CD4-positive, alpha-beta T cell treated with Interleukin-4 for 1 hour (primary cell): ENCODE data around the gene SMU1.

ENCODE experiments used
- DNase-seq, 2 donors: peaks; one replicate each; pipeline ENCODE4 v3.0.0-alpha.2; 2020 to 2022

The SMU1 gene

GRCh38 chr9:33076046-33077004 lies at the start of gene SMU1:
TSS of gene SMU1 (minus strand) at chr9:33076674. CDS start at chr9:33076608, 66 bp downstream.
- peak; percentile 98 for DNase-seq

DNA sequence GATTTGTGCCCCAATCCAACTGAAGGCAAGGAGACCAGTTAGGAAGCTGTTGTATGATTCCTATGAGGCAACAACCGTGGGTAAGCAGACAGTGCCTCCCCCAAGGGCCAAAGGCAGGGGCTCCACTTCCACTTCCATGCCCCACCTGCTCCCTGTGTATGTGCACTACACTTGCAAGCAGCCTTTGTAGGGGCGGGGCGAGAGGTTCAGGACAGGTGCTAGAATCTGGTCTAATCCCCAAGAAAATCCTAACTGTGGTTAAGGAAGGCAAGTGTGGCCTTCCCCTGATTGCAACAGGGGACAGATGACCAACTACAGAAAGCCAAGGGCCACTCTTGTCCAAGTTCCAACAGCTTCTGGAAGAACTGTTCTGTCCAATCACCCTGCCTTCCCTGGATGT lies 49.0 kb upstream of the SMU1 start:
- no peak for DNase-seq

DNA sequence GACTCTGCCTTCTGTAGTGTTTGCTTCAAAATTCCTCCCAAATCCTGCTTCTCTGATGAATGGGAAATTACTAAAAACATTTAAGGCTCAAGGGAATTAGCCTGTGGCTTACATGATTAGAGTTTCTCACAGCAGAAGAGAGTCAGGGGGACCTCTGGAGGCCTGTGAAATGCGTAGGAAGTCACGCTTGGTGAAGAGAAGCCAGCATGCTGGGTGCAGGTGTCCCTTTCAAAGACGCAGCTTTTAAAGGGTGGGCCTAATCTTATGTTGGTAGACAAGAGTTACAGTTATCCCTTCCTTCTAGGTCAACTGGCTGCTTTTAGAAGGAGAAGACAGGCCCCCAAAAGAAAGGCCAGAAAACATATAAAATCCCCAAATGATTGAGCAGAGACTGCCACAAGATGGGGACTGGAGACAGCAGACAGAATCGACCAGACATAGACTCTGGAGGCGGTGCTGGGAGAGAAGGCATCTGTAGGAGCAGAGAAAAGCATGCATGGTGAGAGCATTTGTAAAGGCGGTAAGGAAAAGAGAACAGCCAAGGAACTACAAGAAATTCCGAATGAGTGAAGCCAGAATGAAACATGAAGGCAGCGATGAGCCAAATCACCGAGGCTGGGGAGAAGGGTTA lies 48.4 kb upstream of the SMU1 start:
- DNase-seq, result peak in 1 of 2 donors; percentile 63

GRCh38 chr9:33124046-33124445 lies 47.6 kb upstream of the SMU1 start:
- no peak for DNase-seq

- no peak for DNase-seq
Measured at GRCh38 chr9:33123407-33124031, 47.0 kb upstream of the SMU1 start.

DNA sequence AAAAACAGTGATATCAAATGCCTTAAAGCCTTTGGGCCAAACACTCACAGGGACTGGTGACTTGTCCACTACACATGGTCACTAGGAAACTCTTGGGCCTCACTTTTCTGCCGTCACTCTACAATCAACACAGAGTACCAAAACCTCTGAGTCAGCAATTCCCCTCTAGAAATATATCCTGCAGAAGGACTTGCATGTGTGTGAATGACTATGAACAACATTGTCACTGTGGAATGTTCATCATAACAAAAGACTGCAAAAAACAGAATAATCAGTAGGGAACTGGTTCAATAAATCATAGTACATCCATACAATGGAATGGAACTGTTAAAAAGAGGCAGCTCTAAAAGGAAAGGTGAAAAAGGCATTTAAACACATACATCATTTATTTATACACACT lies 44.1 kb upstream of the SMU1 start:
- no peak for DNase-seq

DNA sequence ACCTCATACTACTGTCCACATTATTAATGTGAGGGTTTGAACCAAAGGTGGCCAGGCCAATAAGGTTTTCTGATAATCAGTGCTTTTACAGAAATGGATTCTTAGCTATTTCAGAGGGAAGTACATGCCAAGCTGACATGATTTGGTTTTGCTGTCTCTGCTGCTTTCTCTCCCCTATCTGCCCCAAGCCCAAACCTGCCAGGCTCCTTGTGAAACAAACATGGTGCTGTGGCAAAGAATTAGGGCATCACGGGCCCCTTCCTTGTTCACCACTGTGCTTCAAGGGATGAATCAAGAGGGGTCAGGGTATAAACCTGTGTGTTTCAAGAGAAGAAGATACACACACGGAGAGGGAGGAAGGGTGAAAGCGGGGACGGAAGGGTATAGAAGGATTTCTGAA lies 41.3 kb upstream of the SMU1 start:
- no peak for DNase-seq

DNA sequence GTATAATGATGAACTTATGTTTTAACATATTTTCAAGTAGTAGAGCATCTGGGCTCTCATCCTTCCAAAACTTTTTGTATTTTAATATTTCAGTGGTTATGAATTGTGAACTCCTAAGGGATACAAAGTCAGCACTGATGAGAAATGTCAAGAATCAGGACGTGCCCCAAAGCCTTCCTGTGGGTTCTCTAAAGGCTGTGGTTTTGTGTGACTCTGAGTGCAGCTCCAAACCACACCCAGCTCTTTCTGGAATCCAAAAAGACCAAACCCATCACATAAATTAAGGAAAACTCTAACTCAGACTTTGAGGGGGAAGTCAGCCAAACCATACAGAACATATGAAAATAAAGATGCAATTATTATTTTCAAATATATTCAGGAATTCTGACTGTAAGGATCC lies 40.8 kb upstream of the SMU1 start:
- DNase-seq, result no peak

DNA sequence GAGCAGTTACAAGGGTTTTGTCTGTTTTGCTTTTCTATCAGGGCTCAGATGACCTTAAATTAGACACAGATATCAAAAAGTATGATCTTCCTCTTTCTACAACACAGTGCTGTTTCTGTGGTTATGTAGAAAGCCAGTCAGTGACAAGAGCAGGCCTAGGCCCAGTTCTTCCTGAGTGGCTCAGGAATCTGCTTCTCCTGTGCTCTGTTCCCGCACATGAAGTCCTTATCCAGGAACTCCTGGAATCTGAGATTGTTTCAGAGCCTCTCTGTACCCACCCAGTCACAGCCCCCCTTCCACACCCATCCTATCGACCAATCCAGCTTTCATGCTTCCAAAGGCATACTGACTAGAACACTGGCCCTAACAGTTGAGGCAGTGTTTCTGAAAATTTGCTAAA lies 40.4 kb upstream of the SMU1 start:
- no peak for DNase-seq

- DNase-seq, result no peak
Measured at GRCh38 chr9:33114746-33115145, 38.3 kb upstream of the SMU1 start.

- DNase-seq, result no peak
Measured at GRCh38 chr9:33113799-33114547, 37.5 kb upstream of the SMU1 start.

DNA sequence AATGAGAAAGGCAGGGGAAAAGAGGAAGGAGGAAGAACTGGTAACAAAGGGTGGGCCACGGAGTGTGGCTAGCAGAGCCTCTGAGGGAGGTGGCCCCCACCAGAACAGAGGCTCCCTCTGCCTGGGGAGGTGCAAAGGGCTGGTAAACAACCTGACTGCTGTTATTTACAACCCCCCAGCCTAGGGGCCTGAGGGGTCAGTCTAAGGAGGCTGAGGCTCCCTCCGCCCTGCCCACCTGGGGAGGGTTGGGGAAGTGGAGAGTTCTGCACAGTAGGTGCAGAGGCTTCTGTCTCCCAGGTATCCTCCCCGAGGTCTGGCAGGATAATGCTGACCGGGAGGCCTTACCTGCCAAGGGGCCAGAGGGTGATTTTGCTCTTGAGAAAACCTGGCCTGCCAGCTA lies 35.6 kb upstream of the SMU1 start:
- no peak for DNase-seq

DNA sequence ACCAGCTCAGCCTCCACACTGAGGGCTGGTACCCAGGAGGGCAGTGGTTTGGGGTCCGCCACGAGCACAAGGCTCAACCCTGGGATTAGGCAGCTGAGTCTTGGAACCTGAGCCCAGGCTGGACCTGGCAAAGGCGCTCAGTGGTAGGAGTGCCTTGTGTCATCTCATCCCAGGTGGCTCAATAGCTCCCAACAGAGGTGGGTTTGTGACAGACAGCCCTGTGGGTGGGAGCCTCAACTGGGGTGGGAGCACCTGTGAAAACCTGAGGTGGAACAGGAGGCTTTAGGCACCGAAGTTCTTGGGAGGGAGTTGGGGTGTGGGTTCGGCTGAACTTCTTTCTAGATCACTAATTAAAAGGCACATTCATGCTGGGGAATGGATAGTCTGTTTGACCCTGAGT lies 35.2 kb upstream of the SMU1 start:
- no peak for DNase-seq

DNA sequence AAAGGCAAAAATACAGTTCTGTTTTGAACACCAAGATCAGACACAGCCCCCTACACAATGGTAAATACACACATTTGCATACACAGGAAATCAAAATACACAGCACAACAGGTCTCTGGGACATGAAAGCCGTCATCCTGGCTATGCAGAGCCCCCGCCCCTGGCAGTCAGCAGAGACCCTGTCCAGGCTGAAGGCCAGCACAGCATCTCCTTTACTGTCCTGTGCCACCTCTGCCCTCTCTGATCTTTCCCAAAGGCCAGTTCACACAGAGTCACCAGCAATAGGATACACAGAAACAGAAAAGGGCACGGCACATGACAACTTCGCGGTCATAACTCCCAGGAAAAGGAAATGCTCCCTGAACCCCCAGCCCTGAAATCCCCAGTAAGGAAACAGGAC lies 34.2 kb upstream of the SMU1 start:
- no peak for DNase-seq

DNA sequence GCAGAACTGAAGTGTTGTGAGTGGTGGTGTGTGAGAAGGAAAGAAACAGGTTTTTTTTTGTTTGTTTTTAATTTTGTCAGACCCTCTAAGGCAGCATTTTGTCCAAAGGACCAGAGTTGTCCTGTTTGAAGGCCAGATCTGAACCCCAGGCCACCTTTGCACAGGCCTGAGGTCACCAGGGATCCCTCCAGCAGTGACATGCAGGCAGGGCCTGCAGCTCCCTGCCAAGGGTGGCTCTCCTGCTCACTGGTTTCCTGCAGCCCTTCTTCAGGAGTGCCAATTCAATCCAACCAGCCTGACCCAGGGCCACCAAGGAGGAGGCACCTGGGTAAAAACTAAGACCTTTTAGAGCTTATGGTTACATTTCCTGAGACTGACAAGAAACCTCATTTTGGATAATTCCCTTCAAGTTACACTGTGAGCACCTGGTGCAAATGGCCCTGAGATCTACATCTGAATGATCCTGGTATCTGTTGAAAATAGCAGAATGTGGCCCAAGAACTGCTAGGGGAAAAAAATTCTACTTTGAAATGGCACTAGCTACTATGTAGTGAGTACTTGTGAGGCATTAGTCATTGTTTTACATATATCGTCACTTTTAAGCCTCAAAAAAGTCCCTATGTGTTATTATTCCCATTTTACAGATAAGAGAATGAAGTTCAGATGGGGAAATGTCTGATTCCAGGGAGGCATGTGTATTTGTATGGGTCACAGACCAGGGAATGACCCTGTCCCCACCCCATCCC lies 33.5 kb upstream of the SMU1 start:
- DNase-seq, result no peak

DNA sequence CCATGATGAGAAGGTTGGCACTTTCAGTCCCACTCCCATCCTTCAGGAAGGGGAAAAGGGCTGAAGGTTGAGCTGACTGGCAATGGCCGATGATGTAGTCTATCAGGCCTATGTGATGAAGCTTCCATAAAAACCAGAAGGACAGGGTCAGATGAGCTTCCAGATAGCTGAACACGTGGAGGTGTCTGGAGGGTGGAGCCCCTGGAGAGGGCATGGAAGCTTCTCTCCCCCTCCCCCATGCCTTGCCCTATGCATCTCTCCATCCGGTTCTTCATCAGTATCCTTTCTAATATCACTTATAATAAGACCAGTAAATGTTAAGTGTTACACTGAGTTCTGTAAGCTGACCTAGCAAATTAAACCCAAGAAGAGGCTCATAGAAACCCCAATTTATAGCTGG lies 32.6 kb upstream of the SMU1 start:
- no peak for DNase-seq

DNA sequence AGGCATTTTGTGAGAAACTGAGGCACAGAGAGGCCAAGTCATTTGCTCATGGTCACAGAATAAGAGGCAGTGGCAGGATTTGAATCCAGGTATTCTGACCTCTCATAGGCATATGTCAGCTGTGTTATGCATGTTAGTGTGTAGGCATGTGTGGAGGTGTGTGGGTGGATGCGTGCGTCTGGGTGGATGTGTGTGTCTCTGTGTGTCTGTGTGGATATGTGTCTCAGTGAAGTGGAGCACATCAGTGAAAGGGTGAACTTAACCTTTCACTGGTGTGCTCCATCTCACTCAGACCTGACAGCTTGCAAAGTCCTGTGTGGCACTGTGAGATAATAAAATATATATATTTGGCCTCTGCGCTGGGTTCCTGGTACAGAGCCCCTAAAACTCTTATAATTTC lies 32.0 kb upstream of the SMU1 start:
- no peak for DNase-seq

DNA sequence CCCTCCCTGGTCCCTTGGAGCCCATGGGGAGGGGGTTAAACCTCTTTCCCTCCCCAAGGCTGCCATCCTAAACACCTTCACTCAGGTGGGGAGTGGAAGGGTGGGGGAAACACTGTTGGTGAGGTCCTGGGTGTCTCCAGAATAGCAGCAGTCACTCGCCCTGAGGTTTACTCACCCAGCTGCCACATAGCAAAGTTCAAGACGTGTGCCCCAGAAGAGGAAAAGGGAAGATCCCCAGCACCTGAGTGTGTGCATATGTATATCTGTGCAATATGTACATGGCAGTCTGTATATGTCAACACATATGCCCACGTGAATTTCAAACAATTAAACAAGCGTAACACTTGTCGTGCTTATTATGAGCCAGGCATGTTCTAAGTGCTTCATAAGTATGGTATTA lies 31.3 kb upstream of the SMU1 start:
- no peak for DNase-seq

GRCh38 chr9:33106827-33107621 lies 30.6 kb upstream of the SMU1 start:
- no peak for DNase-seq

DNA sequence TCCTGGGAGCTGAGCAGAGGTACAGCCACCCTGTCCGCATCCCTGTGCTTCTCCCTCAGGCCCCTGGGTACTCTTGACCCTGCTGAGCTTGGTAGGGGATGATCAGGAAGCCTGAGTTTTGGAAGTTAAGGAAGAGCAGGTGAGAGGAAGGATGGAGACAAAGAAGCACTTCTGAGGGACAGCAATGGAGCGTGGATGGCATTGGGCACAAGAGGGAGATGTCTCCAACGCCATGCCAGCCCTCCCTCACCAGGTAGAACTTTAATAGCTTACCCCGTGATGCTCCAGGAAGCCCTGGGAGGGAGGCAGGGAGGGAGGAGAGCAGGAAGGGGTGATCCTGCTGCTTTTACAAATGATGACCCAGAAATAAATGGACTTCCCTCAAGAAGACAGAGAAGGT lies 29.9 kb upstream of the SMU1 start:
- no peak for DNase-seq

DNA sequence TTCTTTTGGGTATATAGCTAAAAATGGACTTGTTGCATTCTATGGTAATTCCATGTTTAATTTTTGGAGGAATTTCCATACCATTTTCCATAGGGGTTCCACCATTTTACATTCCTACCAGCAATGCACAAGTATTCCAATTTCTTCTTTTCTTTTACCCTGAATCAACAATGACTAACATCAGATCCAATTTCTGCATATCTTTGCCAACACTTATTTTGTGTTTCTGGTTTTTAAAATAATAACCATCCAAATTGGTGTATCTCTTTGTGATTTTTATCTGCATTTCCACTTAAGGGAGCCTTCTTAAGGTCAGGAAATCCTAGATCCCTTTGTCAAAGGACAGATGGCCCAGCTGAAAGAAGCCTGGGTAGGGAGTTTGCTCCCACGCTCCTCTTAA lies 29.5 kb upstream of the SMU1 start:
- DNase-seq, result no peak

- DNase-seq, result no peak
Measured at GRCh38 chr9:33105504-33105903, 29.0 kb upstream of the SMU1 start.
